HG02870 (cell line): ENCODE measurements around the gene TNRC6B.

Source experiments
- ATAC-seq: cut with Tn5 transposase; IDR thresholded peaks from one replicate; pipeline ENCODE4 v1.9.1; 2021; ENCODE audit warnings: mild to moderate bottlenecking, moderate library complexity; ENCODE audit not compliant: unreplicated experiment

Gene TNRC6B

GRCh38 chr22:40239345-40239683, 61.6 kb downstream of the TNRC6B start:
- ATAC-seq: no peak

GRCh38 chr22:40240160-40240559, 62.4 kb downstream of the TNRC6B start:
- ATAC-seq: no peak

GRCh38 chr22:40240686-40241085, 63.0 kb downstream of the TNRC6B start:
- ATAC-seq: no peak

GRCh38 chr22:40241200-40241763, 63.6 kb downstream of the TNRC6B start:
- no peak for ATAC-seq

DNA sequence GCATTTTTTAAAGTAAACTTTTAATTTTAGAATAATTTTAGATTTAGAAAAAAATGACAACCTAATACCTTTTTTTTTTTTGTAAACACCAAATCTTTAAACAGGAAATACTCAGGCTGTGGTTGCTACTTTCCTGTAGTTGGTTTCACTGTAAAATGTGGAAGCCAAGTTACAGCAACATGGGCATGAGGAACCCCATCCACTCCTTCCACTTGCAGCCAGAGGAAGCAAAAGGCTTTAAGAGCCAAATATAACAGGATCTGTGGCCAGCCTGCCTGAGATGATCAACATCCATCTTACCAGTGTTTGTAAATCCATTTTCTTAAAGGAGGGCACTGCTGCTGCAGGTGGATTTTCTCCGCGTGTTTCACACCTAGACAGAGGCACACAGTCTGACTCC, 66.2 kb downstream of the TNRC6B start:
- no peak for ATAC-seq

DNA sequence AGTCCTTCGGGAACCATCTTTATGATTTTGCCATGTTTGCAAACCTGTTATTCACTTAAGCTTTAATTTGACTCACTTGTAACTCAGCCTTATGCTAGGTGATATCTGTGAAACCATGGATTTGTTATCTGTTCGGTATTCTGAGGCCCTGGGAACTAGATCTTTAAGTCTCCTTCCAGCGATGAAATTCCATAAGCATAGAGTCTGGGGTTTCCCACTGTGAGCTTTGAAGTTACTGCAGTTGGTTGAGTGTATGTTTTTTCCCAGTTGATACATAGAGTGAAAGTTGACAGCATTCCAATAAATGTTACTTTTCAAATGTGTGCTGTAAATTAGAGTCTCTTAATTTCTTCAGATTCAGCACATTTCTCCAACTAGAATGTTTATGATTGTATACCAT, 66.9 kb downstream of the TNRC6B start:
- ATAC-seq: no peak

DNA sequence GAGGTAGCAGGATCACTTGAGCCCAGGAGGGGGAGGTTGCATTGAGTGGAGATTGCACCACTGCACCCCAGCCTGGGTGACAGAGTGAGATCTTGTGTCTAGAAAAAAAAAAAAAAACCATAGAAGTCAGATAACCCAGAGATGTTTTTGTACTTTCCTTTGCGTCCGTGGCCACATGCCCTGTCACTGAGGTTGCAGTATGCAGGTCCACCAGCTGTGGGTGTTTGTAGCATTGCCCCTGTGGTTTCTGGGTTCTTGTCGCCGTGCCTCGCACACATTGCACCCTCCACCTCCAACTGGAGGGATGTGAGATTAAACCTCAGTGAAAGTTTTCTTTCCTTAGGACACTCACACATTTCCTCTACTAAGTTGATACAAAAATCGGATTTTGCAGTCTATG, 70.3 kb downstream of the TNRC6B start:
- ATAC-seq: no peak

GRCh38 chr22:40249286-40249685, 71.6 kb downstream of the TNRC6B start:
- ATAC-seq: no peak

DNA sequence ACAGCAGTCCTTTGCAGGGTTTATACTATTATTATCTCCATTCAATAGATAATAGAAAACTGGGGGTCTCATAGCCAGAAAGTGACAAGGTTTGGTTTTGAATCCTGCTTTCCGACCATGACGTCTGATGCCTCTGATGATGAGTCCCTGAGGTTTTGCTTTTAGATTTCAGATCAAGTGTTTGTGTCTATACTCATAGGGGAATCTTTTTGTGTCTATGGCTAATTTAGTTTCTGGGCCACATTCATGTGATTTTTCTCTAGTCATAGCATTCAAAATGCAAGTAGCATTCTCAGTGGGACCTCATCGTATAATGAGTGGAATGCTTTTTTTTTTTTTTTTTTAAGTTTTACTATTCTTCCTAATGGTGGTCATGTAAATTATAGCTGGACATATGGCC, 72.9 kb downstream of the TNRC6B start:
- peak; percentile 54 for ATAC-seq

DNA sequence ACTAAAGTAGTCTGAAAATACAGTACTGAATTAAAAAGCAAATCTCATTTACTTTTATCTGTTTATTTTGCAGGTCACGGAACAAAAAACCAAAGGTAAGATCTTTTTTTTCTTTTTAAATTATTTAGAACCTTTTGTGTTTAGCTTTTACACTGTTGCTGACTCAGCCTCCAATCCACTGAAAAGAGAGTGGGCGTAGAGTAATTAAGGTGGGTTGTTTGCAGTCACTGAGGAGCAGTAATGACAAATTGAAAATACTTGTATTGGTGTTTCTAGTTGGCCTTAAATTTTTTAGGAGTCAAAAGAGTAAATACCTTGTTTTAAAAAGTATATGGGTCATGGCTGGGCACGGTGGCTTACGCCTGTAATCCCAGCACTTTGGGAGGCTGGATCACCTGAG, 73.4 kb downstream of the TNRC6B start:
- no peak for ATAC-seq

DNA sequence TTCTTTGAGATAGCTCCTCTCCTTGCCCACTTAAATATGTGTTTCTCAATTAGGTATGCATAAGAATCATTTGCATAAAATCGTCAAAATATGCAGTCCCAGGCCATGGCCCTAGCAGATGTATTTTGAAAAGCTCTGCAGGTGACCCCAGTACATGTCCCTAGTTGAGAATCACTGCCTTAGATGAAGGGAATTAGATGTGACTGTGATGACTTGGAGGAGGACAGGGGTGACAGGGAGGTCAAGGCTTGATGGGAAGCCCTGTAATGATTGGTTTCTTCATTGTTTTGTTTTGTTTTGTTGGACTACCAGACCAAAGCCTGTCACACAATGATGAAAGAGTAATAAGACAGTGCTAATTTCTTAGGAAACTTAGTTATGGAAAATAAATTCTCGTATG, 74.4 kb downstream of the TNRC6B start:
- no peak for ATAC-seq

GRCh38 chr22:40256516-40256915, 78.8 kb downstream of the TNRC6B start:
- no peak for ATAC-seq

- no peak for ATAC-seq
These were observed 80.3 kb downstream of the TNRC6B start for GRCh38 chr22:40258017-40258416.

DNA sequence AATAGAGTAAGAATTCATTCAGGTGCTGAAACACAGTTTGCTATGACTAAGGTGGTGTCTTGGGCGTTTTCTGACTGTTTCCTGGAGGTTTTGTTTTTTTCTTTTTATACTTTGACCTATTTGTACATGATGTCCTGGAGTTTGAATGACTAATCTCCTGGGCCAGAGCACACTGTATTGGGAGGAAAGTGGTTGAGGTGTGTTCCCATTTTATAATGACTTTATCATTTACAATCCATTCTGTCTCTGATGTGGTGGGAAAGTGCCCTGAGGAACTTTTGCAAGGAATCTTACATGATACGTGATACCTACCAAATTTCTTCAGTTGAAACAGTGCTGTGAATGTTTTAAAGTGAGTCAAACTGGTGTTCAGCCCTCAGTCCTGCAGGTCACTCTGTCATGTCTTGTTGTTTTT, 80.8 kb downstream of the TNRC6B start:
- ATAC-seq: no peak

- ATAC-seq: no peak
These were observed 84.1 kb downstream of the TNRC6B start for GRCh38 chr22:40261783-40262182.

GRCh38 chr22:40263191-40263590, 85.5 kb downstream of the TNRC6B start:
- ATAC-seq: no peak

DNA sequence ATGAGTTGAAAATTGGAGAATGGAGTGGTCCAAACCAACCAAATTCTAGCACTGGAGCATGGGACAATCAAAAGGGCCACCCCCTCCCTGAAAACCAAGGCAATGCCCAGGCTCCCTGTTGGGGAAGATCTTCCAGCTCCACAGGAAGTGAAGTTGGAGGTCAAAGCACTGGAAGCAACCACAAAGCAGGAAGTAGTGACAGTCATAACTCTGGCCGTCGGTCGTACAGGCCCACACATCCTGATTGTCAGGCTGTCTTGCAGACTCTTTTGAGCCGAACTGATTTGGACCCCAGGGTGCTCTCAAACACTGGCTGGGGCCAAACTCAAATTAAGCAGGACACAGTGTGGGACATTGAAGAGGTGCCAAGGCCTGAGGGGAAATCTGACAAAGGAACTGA, 88.1 kb downstream of the TNRC6B start:
- no peak for ATAC-seq

DNA sequence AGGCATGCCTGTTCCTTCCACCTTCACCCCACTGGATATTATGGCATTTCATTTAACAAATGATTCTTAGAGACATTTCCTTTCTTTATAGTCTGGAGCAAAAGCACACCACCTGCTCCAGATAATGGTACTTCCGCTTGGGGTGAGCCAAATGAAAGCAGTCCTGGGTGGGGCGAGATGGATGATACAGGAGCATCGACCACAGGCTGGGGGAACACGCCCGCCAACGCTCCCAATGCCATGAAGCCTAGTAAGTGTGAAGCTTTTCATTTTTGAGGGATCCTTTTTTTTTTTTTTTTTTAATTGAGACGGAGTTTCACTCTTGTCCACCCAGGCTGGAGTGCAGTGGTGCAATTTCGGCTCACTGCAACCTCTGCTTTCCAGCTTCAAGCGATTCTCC, 92.3 kb downstream of the TNRC6B start:
- ATAC-seq: no peak

GRCh38 chr22:40270748-40271373, 93.1 kb downstream of the TNRC6B start:
- no peak for ATAC-seq

DNA sequence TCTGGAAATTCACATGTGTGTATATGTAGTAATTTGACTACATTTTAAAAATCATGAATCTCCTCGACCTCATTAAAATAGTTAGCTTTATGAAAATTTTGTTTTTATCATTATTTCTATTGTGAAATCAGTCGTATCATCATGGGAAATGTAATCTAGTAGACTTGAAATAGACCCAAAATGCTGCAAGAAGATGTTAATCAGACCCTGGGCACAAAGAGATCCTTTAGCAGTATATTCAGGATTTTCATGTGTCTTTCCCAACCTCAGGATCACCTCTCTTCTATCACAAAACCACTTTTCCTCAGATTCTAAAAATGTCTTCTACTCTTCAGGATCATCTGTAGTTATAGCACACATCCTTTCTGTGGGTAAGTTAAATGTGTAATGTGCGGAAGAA, 93.7 kb downstream of the TNRC6B start:
- ATAC-seq: no peak

GRCh38 chr22:40273319-40273718, 95.6 kb downstream of the TNRC6B start:
- ATAC-seq: no peak

DNA sequence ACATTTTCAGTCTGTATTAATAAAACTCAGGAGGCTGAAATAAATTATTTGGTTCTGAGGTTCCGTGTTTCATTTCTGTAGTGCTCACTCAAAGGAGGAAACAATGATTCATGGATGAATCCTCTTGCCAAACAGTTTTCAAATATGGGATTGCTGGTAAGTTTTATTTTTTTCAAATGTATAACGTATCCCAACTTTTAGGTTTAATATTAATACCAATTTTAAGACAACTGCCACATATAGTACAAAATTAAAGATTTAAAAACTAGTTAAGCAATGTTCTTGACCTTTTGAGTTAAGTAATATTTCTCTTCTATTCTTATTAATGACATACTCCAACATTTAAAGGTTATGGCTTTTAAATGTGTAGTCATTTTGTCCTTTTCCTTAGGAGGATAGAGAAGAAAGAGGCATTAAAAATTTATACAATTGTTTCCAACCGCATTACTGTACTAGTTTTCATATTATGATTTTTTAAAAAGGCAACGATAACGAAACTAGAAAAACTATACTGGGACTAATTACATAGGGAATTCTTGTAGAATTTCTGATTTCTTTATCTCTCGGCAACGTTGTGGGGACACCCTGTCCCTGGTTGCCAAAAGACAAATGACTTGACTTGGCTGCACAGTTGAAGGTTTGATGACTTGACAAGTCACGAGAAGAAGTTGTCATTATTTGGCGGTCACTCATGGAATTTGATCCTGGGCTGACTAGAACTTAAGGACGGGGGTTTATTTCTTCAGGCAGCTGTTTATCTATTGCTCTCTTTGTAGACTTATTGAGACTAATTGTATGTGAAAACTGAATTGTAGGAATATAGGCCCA, 99.5 kb downstream of the TNRC6B start:
- no peak for ATAC-seq
